HepG2 (cell line): ENCODE data around the gene LYRM7. TPM values are rescaled to one million over a fixed set of nuclear protein-coding genes. Genes with fewer than 3 reads are reported as not detected.

Experiments used
- AGO2 ChIP-seq: fragments of 200-400 bp; formaldehyde crosslinking; optimal IDR thresholded peaks from 2 replicates; pipeline ENCODE3; 2017; ENCODE audit warnings: mild to moderate bottlenecking, low read depth, low read length, moderate library complexity
- AKNA ChIP-seq: sonication (generic); formaldehyde crosslinking; IDR thresholded peaks from 2 replicates; pipeline ENCODE4 v1.4.0; 2020; ENCODE audit warnings: missing genetic modification reagents, borderline replicate concordance
- BATF2 ChIP-seq: sonication (generic); formaldehyde crosslinking; IDR thresholded peaks from 2 replicates; pipeline ENCODE4 v1.8.0; 2022; ENCODE audit warnings: mild to moderate bottlenecking, missing genetic modification reagents, moderate library complexity
- BCL3 ChIP-seq: sonication (generic); formaldehyde crosslinking; IDR thresholded peaks from 2 replicates; pipeline ENCODE4 v1.5.1; 2020; ENCODE audit warnings: mild to moderate bottlenecking, missing genetic modification reagents, moderate library complexity
- HCFC1 ChIP-seq: fragments of 150-350 bp; IDR thresholded peaks from 2 replicates; pipeline ENCODE4 v1.6.1; 2014; ENCODE audit warnings: low read depth, low read length
- HNF1A ChIP-seq, 2 experiments: sonication (generic) in 1 of 2; formaldehyde crosslinking in 1 of 2; IDR thresholded peaks; 2 replicates each; pipeline versions ENCODE4 v1.4.0 to v1.6.1; 2016 to 2020; ENCODE audit warnings: borderline replicate concordance in 1 of 2, low read depth in 1 of 2, mild to moderate bottlenecking in 1 of 2, missing genetic modification reagents in 1 of 2
- HNF4G ChIP-seq, 2 experiments: sonication (generic) in 1 of 2; formaldehyde crosslinking in 1 of 2; IDR thresholded peaks; 2 replicates each; pipeline versions ENCODE4 v1.4.0 to v1.6.1; 2011 to 2020; ENCODE audit warnings: borderline replicate concordance in 2 of 2, low read depth in 2 of 2, mild to moderate bottlenecking in 2 of 2, low read length in 1 of 2, missing genetic modification reagents in 1 of 2, moderate library complexity in 1 of 2
- IKZF5 ChIP-seq: IDR thresholded peaks from 2 replicates; pipeline ENCODE4 v1.6.1; 2018; ENCODE audit warnings: missing genetic modification reagents, mild to moderate bottlenecking, missing compliant biosample characterization
- KLF12 ChIP-seq: sonication (generic); formaldehyde crosslinking; IDR thresholded peaks from 2 replicates; pipeline ENCODE4 v1.4.0; 2020; ENCODE audit warnings: missing genetic modification reagents, borderline replicate concordance
- MED1 ChIP-seq: sonication (generic); formaldehyde crosslinking; IDR thresholded peaks from 2 replicates; pipeline ENCODE4 v1.4.0; 2020; ENCODE audit warnings: missing genetic modification reagents
- ZNF138 ChIP-seq: sonication (generic); formaldehyde crosslinking; IDR thresholded peaks from 2 replicates; pipeline ENCODE4 v1.5.0; 2020; ENCODE audit warnings: mild to moderate bottlenecking, low read depth, missing genetic modification reagents
- ZNF354B ChIP-seq: sonication (generic); formaldehyde crosslinking; IDR thresholded peaks from 2 replicates; pipeline ENCODE4 v1.8.0; 2022; ENCODE audit warnings: mild to moderate bottlenecking, missing genetic modification reagents
- ZNF644 ChIP-seq: IDR thresholded peaks from 2 replicates; pipeline ENCODE4 v1.6.1; 2016; ENCODE audit warnings: low read depth
- ZNF652 ChIP-seq: IDR thresholded peaks from 2 replicates; pipeline ENCODE4 v1.6.1; 2016; ENCODE audit warnings: low read depth, borderline replicate concordance
- ZNF788 ChIP-seq: sonication (generic); formaldehyde crosslinking; IDR thresholded peaks from 2 replicates; pipeline ENCODE4 v1.5.0; 2020; ENCODE audit warnings: mild to moderate bottlenecking, missing genetic modification reagents, borderline replicate concordance
- polyA plus RNA-seq, 8 experiments: library from polyadenylated mRNA; depleted of rRNA in 3 of 8; stranded (reverse) in 7 of 8; unstranded in 1 of 8; fragments of >200 nt; fragmentation: Illumina TruSeq in 4 of 8; extraction: Trizol in 4 of 8; gene quantifications; 2 replicates each; pipeline versions ENCODE4 v1.2.1 to v1.2.3, GENCODE V29; 2011 to 2016; ENCODE audit warnings: low read depth in 4 of 8, missing spikeins in 1 of 8, mixed read lengths in 1 of 8; ENCODE audit not compliant: insufficient read depth in 1 of 8
- total RNA-seq, 5 experiments: library from RNA; depleted of rRNA; stranded (reverse); fragments of >200 nt; fragmentation: Illumina TruSeq; extraction: Trizol; gene quantifications; 2 replicates each; pipeline ENCODE4 v1.2.3, GENCODE V29; 2016; ENCODE audit warnings: low read depth in 1 of 5

LYRM7 gene
- total and polyA plus RNA-seq, 2 of the 13 experiments (the other 11 are each of a cell fraction or from before 2014, with no cell fraction given) = 3.0 to 5.5 TPM

- TF ChIP-seq HNF1A (IDR thresholded peaks at IDR 0.05; ENCODE audit: low read depth) (no peak), HNF1A (CRISPR knock-in tag; IDR thresholded peaks at IDR 0.05; ENCODE audit: borderline replicate concordance) (peak; percentile 21; the same call in 1 of the 2 replicates), ZNF788 (CRISPR knock-in tag) (peak; percentile 32; the same call in 1 of the 2 replicates), AGO2 (no peak), ZNF354B (CRISPR knock-in tag) (no peak), ZNF138 (CRISPR knock-in tag) (0 out of 2 replicates have a peak, but pooled peaks have one; percentile 2), KLF12 (CRISPR knock-in tag) (no peak), IKZF5 (CRISPR knock-in tag) (peak; percentile 19; the same call in 1 of the 2 replicates), ZNF644 (CRISPR knock-in tag) (no peak), HCFC1 (peak; percentile 86), AKNA (CRISPR knock-in tag) (no peak), ZNF652 (CRISPR knock-in tag) (no peak), MED1 (CRISPR knock-in tag) (peak; percentile 62), BCL3 (CRISPR knock-in tag) (no peak), HNF4G (IDR thresholded peaks at IDR 0.05; ENCODE audit: borderline replicate concordance, low read depth, low read length) (no peak), HNF4G (CRISPR knock-in tag; IDR thresholded peaks at IDR 0.05; ENCODE audit: borderline replicate concordance, low read depth) (0 out of 2 replicates have a peak, but pooled peaks have one; percentile 39), BATF2 (no peak)
Observed at GRCh38 chr5:131170540-131171275, at the start of gene LYRM7 (continued).
